ENCODE measurements around the gene DIS3L.
"Not testable (repeated sequence)": the region's sequence is repeated elsewhere in the genome, so short reads cannot be mapped to it uniquely, and the experiment has no call there.

DIS3L gene

GRCh38 chr15:66328771-66329170 lies 35.4 kb downstream of the DIS3L start:
- H3K4me3 Mint-ChIP-seq: no peak overlapping the region
- H3K9me3 Mint-ChIP-seq: no peaks in the 10 kb centered on the region
- H3K27ac Mint-ChIP-seq: no peak overlapping the region
- no peaks in the 10 kb centered on the region for H3K4me1 Mint-ChIP-seq
- H3K36me3 Mint-ChIP-seq (ENCODE audit: low read depth): peaks cover 52% of the 10 kb centered on the region
- no peaks in the 10 kb centered on the region for H3K27me3 Mint-ChIP-seq (ENCODE audit: low read depth)
- TF ChIP-seq CTCF (IDR thresholded peaks at IDR 0.05; ENCODE audit: unreplicated experiment in 3 of 3): no peak

GRCh38 chr15:66348530-66348929 lies 55.2 kb downstream of the DIS3L start:
- not testable (repeated sequence) for H3K9me3 Mint-ChIP-seq; H3K4me1 Mint-ChIP-seq; H3K27ac Mint-ChIP-seq; H3K27me3 Mint-ChIP-seq (ENCODE audit: low read depth); H3K4me3 Mint-ChIP-seq
- H3K36me3 Mint-ChIP-seq (ENCODE audit: low read depth): peaks cover 37% of the 10 kb centered on the region

GRCh38 chr15:66356077-66356358 lies 62.6 kb downstream of the DIS3L start:
- Mint-ChIP-seq H3K9me3 (no peaks in the 10 kb centered on the region), H3K27ac (peak overlapping the region; percentile 85 to 90 (median 86)), H3K36me3 (ENCODE audit: low read depth) (peaks cover 13% of the 10 kb centered on the region), H3K4me3 (peak overlapping the region; percentile 92 to 93 (median 93)), H3K4me1 (peaks cover 9% of the 10 kb centered on the region), H3K27me3 (ENCODE audit: low read depth) (no peaks in the 10 kb centered on the region)
- no peak for TF ChIP-seq CTCF (IDR thresholded peaks at IDR 0.05; ENCODE audit: unreplicated experiment in 3 of 3)

GRCh38 chr15:66356359-66357236 lies 63.2 kb downstream of the DIS3L start, which contains the start of gene TIPIN:
TIPIN (minus strand) TSS chr15:66356685; CDS start chr15:66352947, 3,738 bp downstream.
- TF ChIP-seq CTCF (IDR thresholded peaks at IDR 0.05; ENCODE audit: unreplicated experiment in 3 of 3): no peak
- peak within 1 kb of the TSS; percentile 92 to 93 (median 93) for H3K4me3 Mint-ChIP-seq
- H3K27me3 Mint-ChIP-seq (ENCODE audit: low read depth): no peaks in the 10 kb centered on the region
- H3K4me1 Mint-ChIP-seq: peaks cover 9% of the 10 kb centered on the region
- H3K36me3 Mint-ChIP-seq (ENCODE audit: low read depth): peaks cover 12% of the 10 kb centered on the region
- no peaks in the 10 kb centered on the region for H3K9me3 Mint-ChIP-seq
- peak within 1 kb of the TSS; percentile 85 to 90 (median 86) for H3K27ac Mint-ChIP-seq

GRCh38 chr15:66359740-66360139 lies 66.4 kb downstream of the DIS3L start:
- no peaks in the 10 kb centered on the region for H3K27me3 Mint-ChIP-seq (ENCODE audit: low read depth)
- H3K4me3 Mint-ChIP-seq: peak overlapping the region in 1 of 3 experiments; percentile 47
- H3K36me3 Mint-ChIP-seq (ENCODE audit: low read depth): no peaks in the 10 kb centered on the region
- peaks cover 9% of the 10 kb centered on the region for H3K4me1 Mint-ChIP-seq
- no peak overlapping the region for H3K27ac Mint-ChIP-seq
- no peak for TF ChIP-seq CTCF (IDR thresholded peaks at IDR 0.05; ENCODE audit: unreplicated experiment in 3 of 3)
- no peaks in the 10 kb centered on the region for H3K9me3 Mint-ChIP-seq

- not testable (repeated sequence) for H3K4me3 Mint-ChIP-seq; H3K36me3 Mint-ChIP-seq (ENCODE audit: low read depth); H3K4me1 Mint-ChIP-seq; H3K27ac Mint-ChIP-seq; H3K27me3 Mint-ChIP-seq (ENCODE audit: low read depth); H3K9me3 Mint-ChIP-seq
Measured at GRCh38 chr15:66361745-66362460, 68.5 kb downstream of the DIS3L start.
